Measurements from ENCODE around the gene KPRP. TPM values are rescaled to one million over a fixed set of nuclear protein-coding genes. Genes with fewer than 3 reads are reported as not detected.

The KPRP gene
- total RNA-seq, 1 experiment from 2014 or later: not detected

DNA sequence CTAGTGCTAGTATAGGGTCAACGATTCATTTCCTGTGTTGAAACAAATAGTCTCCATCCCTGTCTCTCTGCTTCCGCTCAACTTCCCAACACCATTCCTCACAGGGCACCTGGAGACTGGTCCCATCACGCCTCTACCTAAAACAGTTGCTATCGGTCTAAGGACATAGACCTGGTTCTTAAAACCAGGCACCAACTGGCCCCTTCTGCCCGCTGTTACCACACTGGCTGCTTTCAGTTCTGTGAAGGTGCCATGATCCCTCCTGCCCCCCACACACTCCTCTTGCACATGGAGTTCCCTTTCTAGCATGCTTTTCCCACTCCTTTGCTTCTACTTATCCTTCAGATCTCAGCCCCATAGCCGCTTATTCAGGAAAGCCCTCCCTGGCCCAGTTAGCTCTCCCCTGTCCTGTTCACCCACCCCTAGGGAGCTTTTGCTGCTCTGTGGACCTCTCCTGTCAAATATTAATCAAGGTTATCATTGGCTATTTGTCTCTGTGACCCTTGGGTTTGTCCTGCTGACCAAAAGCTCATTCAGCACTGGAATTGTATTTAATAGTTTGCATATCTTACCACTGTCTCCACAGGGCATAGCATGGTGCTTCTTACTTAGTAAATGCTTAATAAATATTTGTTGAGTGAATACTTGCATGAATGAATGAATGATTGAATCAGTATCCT, 11.9 kb upstream of the KPRP start:
- Histone ChIP-seq H2BK15ac (ENCODE audit: low read depth, low read length) (no peak overlapping the region), H2BK120ac (ENCODE audit: low read depth, low read length, poor library complexity, severe bottlenecking) (no peak overlapping the region), H3K4me1 (ENCODE audit: insufficient read depth, low read length) (no peaks in the 10 kb centered on the region), H3K23ac (ENCODE audit: insufficient read length, low read depth, low read length) (no peak overlapping the region), H3K18ac (ENCODE audit: insufficient read length, low read depth, low read length) (no peak overlapping the region), H4K20me1 (ENCODE audit: control insufficient read depth, insufficient read depth, insufficient read length) (no peaks in the 10 kb centered on the region), H3K56ac (ENCODE audit: insufficient read length, low read depth, low read length) (no peak overlapping the region), H2BK5ac (ENCODE audit: insufficient read length, low read length) (no peak overlapping the region), H2BK20ac (ENCODE audit: low read depth, low read length, poor library complexity, severe bottlenecking) (no peak overlapping the region), H3K4ac (ENCODE audit: low read depth, low read length) (no peak overlapping the region), H3K27ac (ENCODE audit: insufficient read length, low read depth, low read length) (no peak overlapping the region), H3K79me1 (ENCODE audit: insufficient read depth, low read depth, low read length, poor library complexity, severe bottlenecking) (no peaks in the 10 kb centered on the region), H3K9ac (ENCODE audit: extremely low read depth, insufficient read length, low read length) (no peak overlapping the region), H4K8ac (replicated peaks; ENCODE audit: insufficient read length, low read depth, low read length) (no peak overlapping the region), H3K27me3 (ENCODE audit: insufficient read depth, low read length) (no peaks in the 10 kb centered on the region), H2BK12ac (ENCODE audit: insufficient read length, low read depth, low read length) (no peak overlapping the region), H3K4me2 (ENCODE audit: insufficient read depth, insufficient read length, low read length) (no peak overlapping the region), H4K5ac (ENCODE audit: insufficient read length, low read depth, low read length) (no peak overlapping the region), H3K9me3 (ENCODE audit: control insufficient read depth, low read depth, low read length) (peaks cover 91% of the 10 kb centered on the region), H2AFZ (ENCODE audit: low read length) (no peak overlapping the region), H4K91ac (ENCODE audit: insufficient read length, low read depth, low read length) (no peak overlapping the region), H2AK5ac (ENCODE audit: insufficient read length, low read length) (no peak overlapping the region), H3K14ac (ENCODE audit: insufficient read depth, low read length) (no peak overlapping the region), H3T11ph (ENCODE audit: low read length) (no peak overlapping the region), H3K79me2 (ENCODE audit: insufficient read depth, low read length) (no peaks in the 10 kb centered on the region), H3K23me2 (ENCODE audit: insufficient read length, low read depth, low read length, poor library complexity, severe bottlenecking) (no peaks in the 10 kb centered on the region)
- WGBS (ENCODE audit: extremely low coverage, insufficient read length, low lambda C conversion rate): no CpG with 5 or more reads among the region's 6 CpGs
- Mint-ChIP-seq H3K4me1 (no peaks in the 10 kb centered on the region), H3K4me3 (no peak overlapping the region; a peak in 1 of 5 replicates), H3K9me3 (peaks cover 91 to 93% of the 10 kb centered on the region in 2 experiments), H3K27me3 (ENCODE audit: low read depth) (peaks cover 2% of the 10 kb centered on the region; the same call in 1 of the 2 replicates), H3K27ac (no peak overlapping the region), H3K36me3 (ENCODE audit: insufficient read depth in 1 of 3, low read depth in 3 of 3) (peaks cover 4 to 43% (median 10%) of the 10 kb centered on the region in 3 experiments; a peak in 6 of 7 replicates)
- DNase-seq: no peak
- TF ChIP-seq, protein P1, sequence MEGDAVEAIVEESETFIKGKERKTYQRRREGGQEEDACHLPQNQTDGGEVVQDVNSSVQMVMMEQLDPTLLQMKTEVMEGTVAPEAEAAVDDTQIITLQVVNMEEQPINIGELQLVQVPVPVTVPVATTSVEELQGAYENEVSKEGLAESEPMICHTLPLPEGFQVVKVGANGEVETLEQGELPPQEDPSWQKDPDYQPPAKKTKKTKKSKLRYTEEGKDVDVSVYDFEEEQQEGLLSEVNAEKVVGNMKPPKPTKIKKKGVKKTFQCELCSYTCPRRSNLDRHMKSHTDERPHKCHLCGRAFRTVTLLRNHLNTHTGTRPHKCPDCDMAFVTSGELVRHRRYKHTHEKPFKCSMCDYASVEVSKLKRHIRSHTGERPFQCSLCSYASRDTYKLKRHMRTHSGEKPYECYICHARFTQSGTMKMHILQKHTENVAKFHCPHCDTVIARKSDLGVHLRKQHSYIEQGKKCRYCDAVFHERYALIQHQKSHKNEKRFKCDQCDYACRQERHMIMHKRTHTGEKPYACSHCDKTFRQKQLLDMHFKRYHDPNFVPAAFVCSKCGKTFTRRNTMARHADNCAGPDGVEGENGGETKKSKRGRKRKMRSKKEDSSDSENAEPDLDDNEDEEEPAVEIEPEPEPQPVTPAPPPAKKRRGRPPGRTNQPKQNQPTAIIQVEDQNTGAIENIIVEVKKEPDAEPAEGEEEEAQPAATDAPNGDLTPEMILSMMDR (conservative IDR thresholded peaks at IDR 0.05): no peak
